Measurements from ENCODE around the gene GUCY2C.
"Not testable (repeated sequence)": the region's sequence is repeated elsewhere in the genome, so short reads cannot be mapped to it uniquely, and the experiment has no call there.

The GUCY2C gene

GRCh38 chr12:14689996-14690395, 6.4 kb downstream of the GUCY2C start:
- no peak overlapping the region for H3K4me3 ChIP-seq (ENCODE audit: low read depth, low read length)
- DNase-seq (ENCODE audit: low read depth): no peak

DNA sequence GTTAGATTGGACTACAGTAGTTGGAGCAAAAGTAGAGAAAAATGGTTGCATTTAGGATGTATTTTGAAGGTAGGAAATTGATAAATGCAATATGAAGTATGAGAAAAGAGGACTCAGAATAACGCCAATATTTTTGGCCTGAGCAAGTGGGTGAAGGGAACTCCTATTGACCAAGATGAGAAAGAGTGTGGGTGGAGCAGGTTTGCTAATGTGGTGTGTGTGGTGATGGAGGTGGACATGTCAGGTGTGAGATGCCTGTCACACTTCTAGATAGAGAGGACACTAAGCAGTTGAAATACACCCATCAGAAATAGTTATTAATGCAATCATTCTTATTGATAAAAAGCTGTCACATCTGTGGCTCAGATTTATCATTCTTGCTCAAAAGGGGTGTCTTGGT, 7.3 kb downstream of the GUCY2C start:
- DNase-seq (ENCODE audit: low read depth): no peak
- H3K4me3 ChIP-seq (ENCODE audit: low read depth, low read length): no peak overlapping the region

DNA sequence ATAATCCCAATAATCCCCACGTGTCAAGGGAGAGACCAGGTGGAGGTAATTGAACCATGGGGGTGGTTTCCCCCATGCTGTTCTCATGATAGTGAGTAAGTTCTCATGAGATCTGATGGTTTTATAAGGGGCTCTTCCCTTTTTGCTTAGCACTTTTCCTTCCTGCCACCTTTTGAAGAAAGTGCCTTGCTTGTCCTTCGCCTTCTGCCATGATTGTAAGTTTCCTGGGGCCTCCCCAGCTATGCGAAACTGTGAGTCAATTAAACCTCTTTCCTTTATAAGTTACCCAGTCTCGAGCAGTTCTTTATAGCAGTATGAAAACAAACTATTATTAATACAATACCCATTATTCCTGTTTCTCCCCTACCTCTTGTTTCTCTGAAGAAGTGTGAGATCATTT, 14.2 kb downstream of the GUCY2C start:
- DNase-seq (ENCODE audit: low read depth): not testable (repeated sequence)

GRCh38 chr12:14681625-14682024, 14.8 kb downstream of the GUCY2C start:
- no peak for DNase-seq (ENCODE audit: low read depth)

More for the DNA sequence above, 14.2 kb downstream of the GUCY2C start:
- H3K4me3 ChIP-seq (ENCODE audit: low read depth, low read length): not testable (repeated sequence)

GRCh38 chr12:14681190-14681589, 15.2 kb downstream of the GUCY2C start:
- no peak for DNase-seq (ENCODE audit: low read depth)
- H3K4me3 ChIP-seq (ENCODE audit: low read depth, low read length): no peak overlapping the region

More at GRCh38 chr12:14681625-14682024, 14.8 kb downstream of the GUCY2C start:
- H3K4me3 ChIP-seq (ENCODE audit: low read depth, low read length): no peak overlapping the region

- no peak overlapping the region for H3K4me3 ChIP-seq (ENCODE audit: low read depth, low read length)
- DNase-seq (ENCODE audit: low read depth): no peak
Measured at GRCh38 chr12:14678547-14679150, 17.8 kb downstream of the GUCY2C start.

DNA sequence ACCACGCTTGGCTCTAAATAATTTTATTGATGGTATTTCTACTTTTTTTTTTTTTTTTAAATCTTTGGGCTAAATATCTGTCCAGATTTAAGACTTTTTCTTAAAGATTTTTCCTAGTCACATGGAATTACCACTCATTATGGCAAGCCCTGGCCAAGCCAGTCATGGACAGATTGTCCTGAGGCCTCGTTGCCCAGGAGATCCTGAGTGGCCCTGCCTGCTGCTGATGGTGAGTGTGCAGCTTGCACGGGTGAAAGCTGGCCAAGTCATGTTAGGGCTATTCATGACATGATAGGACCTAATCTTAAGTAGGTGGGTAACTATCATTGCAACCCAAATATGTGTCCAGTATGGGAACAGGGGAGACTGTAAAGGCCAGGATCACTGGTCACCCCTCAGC, 27.8 kb downstream of the GUCY2C start:
- no peak overlapping the region for H3K4me3 ChIP-seq (ENCODE audit: low read depth, low read length)
- DNase-seq (ENCODE audit: low read depth): no peak

DNA sequence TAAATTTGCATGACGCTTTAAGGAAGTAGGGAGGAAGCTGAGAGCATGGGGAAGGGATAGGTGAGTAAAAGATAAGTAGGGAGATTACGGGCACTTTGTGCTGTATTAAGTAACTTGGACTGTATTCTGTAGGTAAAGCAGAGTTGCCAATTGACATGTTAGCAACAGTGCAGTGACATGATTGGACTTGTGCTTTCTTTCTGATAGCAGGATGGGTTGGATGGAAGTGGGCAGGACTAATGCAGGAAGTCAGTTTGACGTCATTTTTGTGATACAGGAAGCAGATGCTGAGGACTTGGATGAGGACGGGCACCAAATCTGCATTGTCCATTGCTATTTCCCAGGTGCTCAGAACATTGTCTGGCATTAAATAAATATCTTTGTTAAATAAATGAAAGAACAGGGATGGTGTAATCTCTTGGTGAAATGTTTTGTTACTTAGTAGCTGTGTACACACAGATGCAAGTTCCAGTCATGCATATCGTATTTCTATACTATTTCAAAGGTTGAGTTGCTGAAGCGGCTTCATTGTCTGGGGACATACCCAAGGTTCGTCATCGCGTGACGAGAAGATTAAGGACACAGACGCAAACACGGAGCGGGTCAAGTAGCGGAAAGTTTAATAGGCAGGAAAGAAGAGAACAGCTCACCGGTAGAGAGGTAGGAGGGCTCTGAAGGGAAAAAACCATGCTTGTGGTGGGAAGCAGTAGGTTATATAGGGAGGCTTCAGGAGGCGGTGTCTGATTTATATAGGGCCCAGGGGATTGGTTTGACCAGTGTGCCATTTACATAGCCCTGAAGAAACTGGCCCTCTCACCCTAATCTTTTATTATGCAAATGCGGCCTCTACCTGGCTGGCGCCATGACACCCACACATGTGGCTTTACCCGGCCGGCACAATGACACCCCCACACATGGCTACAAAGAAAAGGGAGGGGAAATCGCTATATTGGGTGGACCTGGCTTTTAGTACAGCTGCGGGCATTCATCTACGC, 30.7 kb downstream of the GUCY2C start:
- DNase-seq (ENCODE audit: low read depth): no peak
- no peak overlapping the region for H3K4me3 ChIP-seq (ENCODE audit: low read depth, low read length)

- DNase-seq (ENCODE audit: low read depth): peak; percentile 1
- H3K4me3 ChIP-seq (ENCODE audit: low read depth, low read length): no peak overlapping the region
Measured at GRCh38 chr12:14664434-14665023, 31.9 kb downstream of the GUCY2C start.

DNA sequence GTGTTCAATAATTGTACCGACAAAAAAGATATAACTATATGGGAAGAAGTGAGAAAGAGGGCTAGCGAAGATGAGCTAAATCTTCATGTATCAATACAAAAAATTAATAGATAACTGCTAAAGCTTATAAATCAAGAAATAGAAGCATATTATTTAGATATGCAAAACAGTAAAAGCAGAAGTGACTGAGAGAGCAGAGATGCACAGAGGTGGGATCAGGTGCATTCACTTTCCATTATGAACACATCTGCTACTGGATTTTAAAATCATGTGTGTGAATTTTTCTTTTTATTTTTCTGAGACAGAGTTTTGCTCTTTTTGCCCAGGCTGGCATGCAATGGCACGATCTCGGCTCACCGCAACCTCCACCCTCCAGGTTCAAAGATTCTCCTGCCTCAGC, 33.4 kb downstream of the GUCY2C start:
- DNase-seq (ENCODE audit: low read depth): no peak
- no peak overlapping the region for H3K4me3 ChIP-seq (ENCODE audit: low read depth, low read length)

- H3K4me3 ChIP-seq (ENCODE audit: low read depth, low read length): no peak overlapping the region
- no peak for DNase-seq (ENCODE audit: low read depth)
Measured at GRCh38 chr12:14656846-14657245, 39.6 kb downstream of the GUCY2C start.

GRCh38 chr12:14655284-14655683, 41.1 kb downstream of the GUCY2C start:
- DNase-seq (ENCODE audit: low read depth): no peak
- H3K4me3 ChIP-seq (ENCODE audit: low read depth, low read length): no peak overlapping the region

DNA sequence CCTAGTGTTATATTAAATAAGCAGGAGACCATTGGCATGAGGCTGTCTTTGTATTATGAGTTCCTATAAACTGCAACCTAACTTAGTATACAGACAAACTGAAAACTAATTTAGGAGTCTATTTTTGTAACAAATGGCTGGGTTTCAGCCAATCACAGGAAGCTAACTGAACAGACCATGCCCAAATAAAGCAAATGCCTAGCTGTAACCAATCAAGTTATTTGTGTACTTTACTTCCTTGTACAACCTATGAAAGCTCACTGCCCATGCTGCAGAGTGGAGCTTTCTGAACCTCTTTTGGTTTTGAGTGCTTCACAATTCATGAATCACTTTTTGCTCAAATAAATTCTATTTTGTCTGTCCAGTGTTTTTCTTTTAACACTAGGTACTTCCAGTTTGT, 41.6 kb downstream of the GUCY2C start:
- no peak overlapping the region for H3K4me3 ChIP-seq (ENCODE audit: low read depth, low read length)
- DNase-seq (ENCODE audit: low read depth): no peak

DNA sequence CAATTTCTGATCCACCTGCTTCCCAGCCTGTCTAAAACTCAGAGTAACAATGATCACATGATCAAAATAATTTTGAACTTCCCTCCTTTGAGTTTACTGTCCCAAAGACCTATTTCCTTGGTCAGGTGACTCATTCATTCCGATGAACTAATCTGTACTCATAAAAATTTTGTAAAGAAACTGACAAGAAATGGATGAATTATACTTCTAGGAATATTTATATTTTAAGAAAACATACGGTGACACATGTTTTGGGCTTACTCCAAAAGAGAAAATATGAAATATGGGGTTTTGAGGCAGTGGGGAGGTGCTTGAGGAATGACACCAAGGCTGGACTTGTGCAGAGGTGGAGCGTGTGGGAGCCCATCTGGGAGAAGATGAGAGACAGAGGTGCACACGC, 42.0 kb downstream of the GUCY2C start:
- no peak overlapping the region for H3K4me3 ChIP-seq (ENCODE audit: low read depth, low read length)
- no peak for DNase-seq (ENCODE audit: low read depth)

DNA sequence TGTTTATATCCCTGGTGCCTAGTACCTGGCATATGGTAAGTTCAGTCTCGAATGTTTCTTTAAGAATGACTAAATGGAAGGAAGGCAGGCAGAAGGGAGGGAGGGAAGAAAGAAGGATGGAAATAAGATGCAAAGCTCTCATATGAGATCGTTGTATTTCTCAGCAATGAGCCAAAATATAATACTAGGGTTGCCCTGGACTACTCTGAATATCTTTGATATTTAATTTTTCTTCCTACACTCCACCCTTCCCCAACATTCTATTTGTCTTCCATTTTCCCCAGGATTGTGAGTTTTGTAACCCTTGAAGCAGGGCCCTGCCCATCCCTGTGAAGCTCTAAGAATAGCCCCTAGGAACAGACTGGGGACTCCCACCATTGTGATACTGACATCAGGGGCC, 43.9 kb downstream of the GUCY2C start:
- no peak overlapping the region for H3K4me3 ChIP-seq (ENCODE audit: low read depth, low read length)

DNA sequence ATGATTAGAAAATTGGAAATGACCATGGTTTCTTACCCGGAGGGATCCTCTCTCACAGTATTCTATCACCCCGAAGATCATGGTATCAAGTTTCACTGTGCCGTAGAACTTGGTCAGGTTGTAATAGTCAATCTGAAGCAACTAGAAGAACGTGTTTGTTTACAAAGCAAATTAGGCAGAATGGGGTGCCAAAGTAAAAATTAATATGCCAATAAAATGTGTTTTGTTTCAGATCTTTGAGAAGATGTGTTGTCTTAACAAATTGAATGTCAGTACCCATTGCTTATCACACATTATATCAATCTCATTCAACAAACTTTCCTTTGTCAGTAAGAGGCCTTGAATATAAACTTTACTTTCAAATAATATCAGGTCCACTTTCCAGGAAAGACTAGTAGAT, 45.0 kb downstream of the GUCY2C start:
- no peak overlapping the region for H3K4me3 ChIP-seq (ENCODE audit: low read depth, low read length)
- DNase-seq (ENCODE audit: low read depth): no peak

More for the DNA sequence above, 43.9 kb downstream of the GUCY2C start:
- no peak for DNase-seq (ENCODE audit: low read depth)

DNA sequence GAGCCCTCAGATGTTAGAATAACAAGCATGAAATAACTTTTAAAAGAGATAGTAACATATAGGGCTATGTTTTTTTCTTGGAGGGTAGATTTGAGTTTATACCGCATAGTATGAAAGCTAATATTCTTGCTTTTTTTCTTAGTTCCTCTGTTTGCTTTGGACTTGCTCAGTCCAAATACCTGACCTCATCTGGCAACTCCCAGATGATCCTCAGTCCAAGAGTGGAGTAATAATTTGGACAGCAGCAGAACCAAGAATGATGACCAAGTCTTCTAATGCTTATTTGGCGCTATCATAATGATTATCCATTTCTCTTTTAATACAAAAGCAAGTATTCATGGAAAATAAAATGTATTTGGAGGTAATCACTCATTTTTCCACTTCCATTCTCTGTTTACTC, 45.6 kb downstream of the GUCY2C start:
- no peak for DNase-seq (ENCODE audit: low read depth)
- H3K4me3 ChIP-seq (ENCODE audit: low read depth, low read length): no peak overlapping the region

- no peak overlapping the region for H3K4me3 ChIP-seq (ENCODE audit: low read depth, low read length)
- DNase-seq (ENCODE audit: low read depth): no peak
Measured at GRCh38 chr12:14647028-14647750, 49.2 kb downstream of the GUCY2C start.

GRCh38 chr12:14643251-14643650, 53.1 kb downstream of the GUCY2C start:
- no peak overlapping the region for H3K4me3 ChIP-seq (ENCODE audit: low read depth, low read length)

GRCh38 chr12:14638066-14638465, 58.3 kb downstream of the GUCY2C start:
- no peak overlapping the region for H3K4me3 ChIP-seq (ENCODE audit: low read depth, low read length)
- no peak for DNase-seq (ENCODE audit: low read depth)

More at GRCh38 chr12:14643251-14643650, 53.1 kb downstream of the GUCY2C start:
- peak; percentile 21 for DNase-seq (ENCODE audit: low read depth)
